Measurements from ENCODE around the gene CDK19. TPM values are rescaled to one million over a fixed set of nuclear protein-coding genes. Genes with fewer than 3 reads are reported as not detected.

CDK19 gene
- total and polyA plus RNA-seq, 10 of the 15 experiments (the other 5 are each of a cell fraction or from before 2014, with no cell fraction given) = 4.6 to 21.4 (median 12.4) TPM

DNA sequence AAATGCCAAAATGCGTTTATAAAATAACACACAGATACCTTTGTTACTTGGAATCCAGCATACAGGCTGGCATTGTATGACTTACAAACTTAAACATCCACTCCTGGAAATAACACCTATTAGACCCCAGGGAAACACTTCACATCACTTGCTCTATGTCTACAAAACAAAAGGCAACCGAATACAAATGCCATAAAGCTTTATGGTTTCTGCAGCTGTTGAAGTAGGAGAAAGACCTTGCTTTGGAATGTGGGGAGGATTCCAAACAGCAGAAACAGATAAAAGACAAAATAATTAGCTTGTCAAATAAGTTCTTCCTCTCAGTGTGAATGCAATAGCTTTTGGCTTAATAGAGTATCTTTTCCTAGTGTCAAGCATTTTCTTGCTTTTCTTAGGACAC lies 49.6 kb upstream of the CDK19 start (continued):
- no peak for TF ChIP-seq BHLHE40 (IDR thresholded peaks at IDR 0.05; ENCODE audit: borderline replicate concordance in 1 of 2, low read depth in 2 of 2, low read length in 1 of 2)
- TF ChIP-seq, protein P1, sequence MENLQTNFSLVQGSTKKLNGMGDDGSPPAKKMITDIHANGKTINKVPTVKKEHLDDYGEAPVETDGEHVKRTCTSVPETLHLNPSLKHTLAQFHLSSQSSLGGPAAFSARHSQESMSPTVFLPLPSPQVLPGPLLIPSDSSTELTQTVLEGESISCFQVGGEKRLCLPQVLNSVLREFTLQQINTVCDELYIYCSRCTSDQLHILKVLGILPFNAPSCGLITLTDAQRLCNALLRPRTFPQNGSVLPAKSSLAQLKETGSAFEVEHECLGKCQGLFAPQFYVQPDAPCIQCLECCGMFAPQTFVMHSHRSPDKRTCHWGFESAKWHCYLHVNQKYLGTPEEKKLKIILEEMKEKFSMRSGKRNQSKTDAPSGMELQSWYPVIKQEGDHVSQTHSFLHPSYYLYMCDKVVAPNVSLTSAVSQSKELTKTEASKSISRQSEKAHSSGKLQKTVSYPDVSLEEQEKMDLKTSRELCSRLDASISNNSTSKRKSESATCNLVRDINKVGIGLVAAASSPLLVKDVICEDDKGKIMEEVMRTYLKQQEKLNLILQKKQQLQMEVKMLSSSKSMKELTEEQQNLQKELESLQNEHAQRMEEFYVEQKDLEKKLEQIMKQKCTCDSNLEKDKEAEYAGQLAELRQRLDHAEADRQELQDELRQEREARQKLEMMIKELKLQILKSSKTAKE (IDR thresholded peaks at IDR 0.05; ENCODE audit: low read depth, poor library complexity, severe bottlenecking) = no peak

- ATAC-seq = peak; percentile 56
- POLR2A ChIA-PET = no interaction called here
- H3K9me3 ChIP-seq (replicated peaks; ENCODE audit: control insufficient read depth, insufficient read depth, low read length) = no peaks in the 10 kb centered on the region; the same call in 2 of the 3 replicates
- BruUV-seq (replicated peaks) = no TSS peak
- in situ Hi-C loops (cut with MboI) (no loop called here), intact Hi-C loops (cut with micrococcal nuclease; ENCODE audit: unreplicated experiment) (no loop called here)
- H3K36me3 ChIP-seq (ENCODE audit: control insufficient read depth in 2 of 2, insufficient read depth in 2 of 2, low read length in 1 of 2) = no peaks in the 10 kb centered on the region
- TF ChIP-seq RUNX3 (IDR thresholded peaks at IDR 0.05; ENCODE audit: low read length) (peak; percentile 80), MYC (IDR thresholded peaks at IDR 0.05; ENCODE audit: insufficient read depth, insufficient read length, insufficient replicate concordance, low read length, severe bottlenecking) (no peak)
- peak overlapping the region; percentile 44 for H3K27ac ChIP-seq (ENCODE audit: control insufficient read depth, insufficient read depth)
- 47% methylated on average over 12 of the region's 12 CpGs for WGBS (ENCODE audit: insufficient coverage, insufficient replicate concordance, low lambda C conversion rate, missing lambda C conversion rate)
- peak overlapping the region; percentile 29; the same call in 1 of the 2 replicates for H3K9ac ChIP-seq (ENCODE audit: control insufficient read depth, insufficient read depth, low read length)
- H3K4me3 ChIP-seq = no peak overlapping the region
- CTCF ChIA-PET = no interaction called here
- no peaks in the 10 kb centered on the region for H3K27me3 ChIP-seq (replicated peaks in 1 of 2; ENCODE audit: control insufficient read depth in 2 of 2, insufficient read depth in 2 of 2, low read length in 1 of 2)
- RAD21 ChIA-PET (ENCODE audit: unreplicated experiment) = no interaction called here
- peak overlapping the region; percentile 48; the same call in 1 of the 2 replicates for H3K4me2 ChIP-seq (ENCODE audit: control insufficient read depth, insufficient read depth)
- no peaks in the 10 kb centered on the region for H3K79me2 ChIP-seq (ENCODE audit: control insufficient read depth, insufficient read depth, low read length)
- H3K4me1 ChIP-seq (ENCODE audit: control insufficient read depth, insufficient read depth, low read length) = peaks cover 8% of the 10 kb centered on the region
- H2AFZ ChIP-seq (ENCODE audit: control insufficient read depth, low read depth, low read length) = peak overlapping the region; percentile 83
- DNase-seq (ENCODE audit: low read depth, low spot score) = no peak
- no peaks in the 10 kb centered on the region for H4K20me1 ChIP-seq (ENCODE audit: control insufficient read depth, insufficient read depth)
- SMC1A ChIA-PET (ENCODE audit: uncharacterized antibody, unreplicated experiment) = no interaction called here
- FAIRE-seq = no peak
These were observed 44.1 kb upstream of the CDK19 start for GRCh38 chr6:110859335-110859792.

Data from GM12878 (cell line).